ENCODE data around the gene CTAG2.

DNA sequence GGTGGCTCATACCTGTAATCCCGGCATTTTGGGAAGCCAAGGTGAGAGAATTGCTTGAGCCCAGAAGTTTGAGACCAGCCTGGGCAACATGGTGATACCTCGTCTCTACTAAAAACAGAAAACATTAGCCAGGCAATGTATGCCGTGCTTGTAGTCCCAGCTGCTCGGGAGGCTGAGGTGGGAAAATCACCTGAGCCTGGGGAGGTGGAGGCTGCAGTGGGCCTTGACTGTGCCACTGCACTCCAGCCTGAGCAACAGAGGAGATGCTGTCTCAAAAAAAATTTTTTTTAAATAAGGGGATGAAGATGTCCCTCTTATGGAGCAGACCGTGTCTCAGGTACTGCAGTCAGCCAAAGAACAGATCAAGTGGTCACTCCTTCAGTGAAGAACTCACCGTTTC is 47.8 kb downstream of the CTAG2 start:
- TF ChIP-seq EZH2 (IDR thresholded peaks at IDR 0.05; ENCODE audit: insufficient read depth, poor library complexity, severe bottlenecking) = no peak
- no peak for TF ChIP-seq EZH2phosphoT487 (IDR thresholded peaks at IDR 0.05; ENCODE audit: insufficient read depth, low read depth)

Data from GM23248 (cell line).